ENCODE data around the gene P2RY14.
"Not testable (repeated sequence)": the region's sequence is repeated elsewhere in the genome, so short reads cannot be mapped to it uniquely, and the experiment has no call there.

Gene P2RY14

DNA sequence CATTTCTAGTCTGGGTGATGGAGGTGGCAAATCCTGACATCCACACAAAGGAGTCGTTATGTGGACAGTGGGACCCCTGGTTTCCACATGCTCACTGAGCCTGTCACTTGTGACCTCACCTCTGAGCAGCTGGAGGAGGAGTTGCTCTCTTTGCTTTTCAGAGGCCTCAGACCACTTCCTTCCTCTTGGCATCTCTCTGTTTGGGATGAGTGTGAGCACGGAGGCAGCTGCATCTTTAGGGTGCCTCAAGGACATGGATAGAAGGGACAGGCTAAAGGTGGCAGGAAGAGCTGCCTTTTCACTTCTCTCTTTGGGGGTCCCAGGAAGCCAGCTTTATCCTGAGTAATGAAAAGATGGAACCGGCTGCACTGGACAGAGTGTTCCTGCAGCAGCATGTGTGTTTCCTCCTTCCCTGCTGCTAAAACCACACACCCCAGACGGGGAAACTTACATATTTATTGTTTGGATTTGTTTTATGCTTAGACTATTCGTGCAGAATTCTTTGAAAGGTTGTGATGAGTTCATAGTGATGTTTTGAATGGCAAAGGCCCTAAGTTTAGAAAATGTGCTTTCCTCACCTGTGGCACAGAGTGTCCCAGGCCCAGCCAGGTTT is 107.1 kb downstream of the P2RY14 start:
- FAIRE-seq = no peak

DNA sequence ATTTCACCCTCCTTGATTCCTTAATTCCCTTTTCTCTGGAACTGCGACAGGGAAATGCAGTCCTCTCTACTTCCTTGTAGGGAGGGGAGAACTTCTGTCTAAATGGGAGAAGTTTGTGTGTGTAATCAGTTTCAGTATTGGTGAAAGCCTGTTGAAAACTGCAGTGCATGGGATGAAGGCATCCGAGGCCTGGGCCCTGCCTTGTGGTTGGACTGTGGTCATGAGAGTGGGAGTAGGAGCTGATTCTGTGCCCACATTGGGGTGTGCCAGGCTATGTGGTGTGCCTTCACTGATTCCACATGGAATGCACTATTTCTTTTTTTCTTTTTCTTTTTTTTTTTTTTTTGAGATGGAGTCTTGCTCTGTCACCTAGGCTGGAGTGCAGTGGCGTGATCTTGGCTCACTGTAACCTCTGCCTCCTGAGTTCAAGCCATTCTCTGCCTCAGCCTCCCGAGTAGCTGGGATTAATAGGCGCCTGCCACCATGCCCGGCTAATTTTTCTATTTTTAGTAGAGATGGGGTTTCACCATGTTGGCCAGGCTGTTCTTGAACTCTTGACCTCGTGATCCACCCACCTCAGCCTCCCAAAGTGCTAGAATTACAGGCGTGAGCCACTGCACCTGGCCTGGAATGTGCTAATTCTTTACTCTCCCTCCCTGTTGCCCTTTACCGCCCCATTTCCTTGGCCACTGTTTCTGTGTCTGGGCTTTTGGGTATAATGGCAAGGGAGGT is 108.2 kb downstream of the P2RY14 start:
- FAIRE-seq = not testable (repeated sequence)

DNA sequence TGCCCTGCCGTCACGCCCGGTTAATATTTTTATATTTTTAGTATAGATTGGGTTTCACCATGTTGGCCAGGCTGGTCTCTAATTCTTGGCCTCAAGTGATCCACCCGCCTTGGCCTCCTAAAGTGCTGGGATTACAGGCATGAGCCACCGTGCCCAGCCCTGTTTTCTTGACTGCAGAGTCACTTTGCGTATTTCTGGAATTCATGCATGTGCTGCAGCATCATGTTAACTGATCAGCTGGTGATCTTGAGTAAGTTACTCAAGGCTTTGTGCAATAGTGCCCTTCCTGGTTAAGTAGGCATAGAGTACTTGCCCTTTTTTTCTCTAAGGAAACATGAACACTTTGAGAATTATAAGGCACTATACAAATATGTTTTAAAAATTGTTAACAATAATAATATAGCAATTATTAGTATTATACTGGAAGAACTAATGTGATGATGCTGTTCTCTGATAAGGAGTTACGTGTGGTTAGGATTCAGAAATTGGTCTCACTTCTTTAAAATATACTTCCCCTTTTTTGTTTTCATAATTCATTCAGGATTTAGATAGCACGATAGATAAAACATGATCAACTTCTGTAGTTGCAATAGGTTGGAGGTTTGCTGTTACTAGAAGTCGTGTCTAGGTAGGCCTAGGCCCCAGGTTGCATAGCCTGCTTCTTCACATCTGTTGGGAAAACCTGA is 108.9 kb downstream of the P2RY14 start:
- no peak for FAIRE-seq

DNA sequence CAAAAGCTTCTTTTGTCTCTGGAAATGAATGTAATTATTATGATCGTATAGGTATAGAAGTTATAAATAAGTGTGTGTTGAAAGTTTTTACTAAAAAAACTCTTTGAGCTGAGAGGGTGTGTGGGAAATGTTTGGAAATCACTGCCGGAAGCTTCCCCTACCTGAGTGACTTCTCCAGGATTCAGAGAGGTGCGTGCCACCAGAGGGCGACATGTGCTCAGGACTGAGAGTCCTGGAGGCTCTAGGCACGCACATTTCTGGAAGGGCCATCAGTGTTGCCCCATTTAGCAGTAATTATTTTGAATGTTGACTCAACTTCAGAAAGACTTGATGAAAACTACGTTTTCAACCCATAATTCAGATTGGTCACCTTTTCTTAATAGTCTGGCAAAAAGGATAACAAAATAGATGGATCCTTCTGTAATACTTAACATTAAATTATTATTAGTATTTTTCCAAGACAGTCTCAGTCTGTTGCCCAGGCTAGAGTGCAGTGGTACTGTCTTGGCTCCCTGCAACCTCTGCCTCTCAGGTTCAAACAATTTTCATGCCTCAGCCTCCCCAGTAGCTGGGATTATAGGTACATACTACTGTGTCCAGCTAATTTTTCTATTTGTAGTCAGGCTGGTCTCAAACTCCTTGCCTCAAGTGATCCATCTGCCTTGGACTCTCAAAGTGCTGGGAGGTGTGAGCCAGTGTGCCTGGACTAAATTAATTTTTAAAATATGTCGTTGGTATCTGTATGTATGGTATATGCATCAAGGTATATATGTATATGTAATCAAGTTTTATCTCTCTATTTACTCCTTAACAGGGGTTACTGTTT is 109.9 kb downstream of the P2RY14 start:
- no peak for FAIRE-seq

DNA sequence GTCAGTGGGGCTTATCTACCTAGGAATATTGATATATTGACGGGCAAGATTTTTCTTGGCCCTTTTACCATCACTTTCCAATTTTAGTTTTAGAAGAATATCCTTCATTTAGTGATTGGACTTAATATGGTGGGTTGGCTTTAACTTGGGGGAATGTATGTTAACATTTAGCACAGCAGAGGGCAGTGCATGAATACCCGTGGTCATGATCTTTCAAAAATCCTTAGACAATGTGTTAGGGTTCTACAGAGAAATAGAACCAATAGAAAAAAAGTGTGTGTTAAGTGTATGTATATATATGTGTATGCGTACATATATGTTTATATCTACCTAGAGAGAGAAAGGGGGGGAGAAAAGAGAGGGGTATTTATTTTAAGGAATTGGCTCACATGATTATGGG is 112.2 kb downstream of the P2RY14 start:
- FAIRE-seq = no peak

DNA sequence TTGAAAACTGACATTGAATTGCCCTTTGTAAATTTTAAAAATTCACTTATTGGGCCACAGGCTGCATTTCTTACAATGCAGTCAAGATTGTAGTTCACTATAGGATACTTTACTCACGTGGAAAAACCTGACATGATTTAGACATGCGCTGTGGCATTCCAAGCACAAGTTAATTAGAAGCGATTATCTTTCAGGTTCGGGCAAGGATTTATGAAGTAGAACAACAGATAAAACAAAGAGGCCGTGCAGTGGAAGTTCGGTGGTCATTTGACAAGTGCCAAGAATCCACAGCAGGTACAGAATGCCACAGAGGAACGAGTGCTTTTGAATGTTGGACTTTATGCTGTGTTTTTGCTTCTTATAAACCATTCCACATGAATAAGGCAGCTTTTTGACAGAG is 113.1 kb downstream of the P2RY14 start:
- FAIRE-seq = no peak
